GM12801 (cell line): Measurements from ENCODE around the gene COG5.

Experiments
- TF ChIP-seq, protein P1 (sequence below): IDR thresholded peaks from one replicate; pipeline ENCODE4 v1.5.1; 2011; ENCODE audit warnings: control low read depth; ENCODE audit not compliant: insufficient read length; ENCODE audit errors: extremely low read depth

The COG5 gene

DNA sequence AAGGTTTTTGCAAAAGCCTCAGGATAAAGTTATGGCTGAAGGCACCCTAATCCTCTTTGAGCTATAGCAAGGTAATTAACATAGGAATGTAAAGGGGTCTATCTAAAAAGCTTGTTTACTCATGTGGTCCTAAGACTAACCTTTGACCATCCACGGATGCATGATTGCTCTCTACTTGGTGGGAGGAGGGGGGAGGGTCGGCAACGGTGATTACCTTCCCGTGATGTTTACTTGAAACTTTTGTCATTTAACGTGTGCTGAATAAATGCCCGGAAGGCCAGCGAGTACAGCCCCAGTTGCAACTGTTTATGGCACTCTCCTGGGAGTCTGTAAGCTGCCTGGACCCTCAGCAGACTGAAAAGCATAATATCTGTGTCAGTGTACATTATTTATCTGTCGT is 172.8 kb downstream of the COG5 start:
- TF ChIP-seq, protein P1, sequence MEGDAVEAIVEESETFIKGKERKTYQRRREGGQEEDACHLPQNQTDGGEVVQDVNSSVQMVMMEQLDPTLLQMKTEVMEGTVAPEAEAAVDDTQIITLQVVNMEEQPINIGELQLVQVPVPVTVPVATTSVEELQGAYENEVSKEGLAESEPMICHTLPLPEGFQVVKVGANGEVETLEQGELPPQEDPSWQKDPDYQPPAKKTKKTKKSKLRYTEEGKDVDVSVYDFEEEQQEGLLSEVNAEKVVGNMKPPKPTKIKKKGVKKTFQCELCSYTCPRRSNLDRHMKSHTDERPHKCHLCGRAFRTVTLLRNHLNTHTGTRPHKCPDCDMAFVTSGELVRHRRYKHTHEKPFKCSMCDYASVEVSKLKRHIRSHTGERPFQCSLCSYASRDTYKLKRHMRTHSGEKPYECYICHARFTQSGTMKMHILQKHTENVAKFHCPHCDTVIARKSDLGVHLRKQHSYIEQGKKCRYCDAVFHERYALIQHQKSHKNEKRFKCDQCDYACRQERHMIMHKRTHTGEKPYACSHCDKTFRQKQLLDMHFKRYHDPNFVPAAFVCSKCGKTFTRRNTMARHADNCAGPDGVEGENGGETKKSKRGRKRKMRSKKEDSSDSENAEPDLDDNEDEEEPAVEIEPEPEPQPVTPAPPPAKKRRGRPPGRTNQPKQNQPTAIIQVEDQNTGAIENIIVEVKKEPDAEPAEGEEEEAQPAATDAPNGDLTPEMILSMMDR, result no peak

DNA sequence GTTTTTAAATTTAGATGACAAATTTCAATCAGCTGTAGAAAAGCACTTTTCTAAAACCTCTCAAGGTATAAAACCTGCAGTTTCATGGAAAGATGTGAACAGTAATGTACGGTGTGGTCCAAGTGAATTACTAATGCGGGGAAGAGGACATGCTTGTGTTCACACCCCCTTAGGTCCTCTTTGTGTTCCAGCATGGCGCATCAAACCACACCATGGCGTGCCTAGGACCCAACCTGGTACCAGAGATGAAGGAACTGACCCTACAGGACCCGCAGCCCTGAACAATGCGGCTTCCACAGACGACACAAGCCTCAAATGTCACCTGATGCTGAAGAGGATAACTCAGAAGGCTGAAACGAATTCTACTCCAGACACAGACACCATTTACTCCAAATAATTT is 175.1 kb downstream of the COG5 start:
- TF ChIP-seq, protein P1, result no peak

DNA sequence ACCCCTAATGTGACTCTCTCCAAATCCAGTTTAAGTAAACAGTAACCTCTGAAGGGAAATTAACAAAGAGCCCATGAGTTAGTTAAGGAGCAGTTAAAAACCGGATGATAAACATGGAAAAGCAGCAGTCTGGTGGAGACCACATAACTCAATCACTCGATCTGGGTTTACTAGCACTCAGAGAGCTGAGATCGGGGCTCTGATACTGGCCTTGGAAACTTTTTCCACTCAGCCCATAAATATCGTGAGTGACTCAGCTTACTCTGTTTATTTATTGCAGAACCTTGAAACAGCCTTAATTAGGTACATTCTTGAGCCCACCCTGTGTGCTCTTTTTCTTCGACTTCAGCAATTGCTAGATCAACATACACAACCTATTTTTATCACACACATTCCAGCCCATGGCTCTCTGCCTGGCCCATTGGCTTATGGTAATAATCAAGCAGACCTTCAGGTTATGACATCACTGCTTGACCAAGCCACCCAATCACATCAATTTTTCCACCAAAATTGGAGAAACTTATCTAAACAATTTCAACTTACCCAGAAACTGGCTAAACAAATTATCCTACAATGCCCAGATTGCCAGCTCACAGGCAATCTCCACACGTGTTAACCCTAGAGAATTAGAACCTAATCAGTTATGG is 176.0 kb downstream of the COG5 start:
- TF ChIP-seq, protein P1, result no peak

DNA sequence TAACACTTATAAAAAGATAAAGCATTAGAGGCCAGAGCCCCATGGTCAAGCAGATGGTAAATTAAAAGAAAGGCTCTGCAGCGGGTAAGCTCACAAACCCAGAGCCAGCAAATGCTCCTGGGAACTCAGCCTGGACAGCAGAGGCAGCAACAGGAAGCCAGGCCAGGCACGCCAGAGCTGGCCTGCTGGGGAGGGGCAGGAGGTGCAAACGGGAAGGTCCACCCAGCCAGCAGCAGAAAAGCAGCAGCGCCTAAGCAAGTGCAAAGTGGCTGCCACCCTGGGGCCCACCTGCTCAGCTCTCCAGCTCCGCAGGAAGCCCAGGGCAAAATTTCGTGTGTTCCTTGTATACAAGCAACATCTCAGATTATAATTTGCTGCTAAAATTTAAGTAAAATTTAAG is 176.6 kb downstream of the COG5 start:
- TF ChIP-seq, protein P1, result no peak

DNA sequence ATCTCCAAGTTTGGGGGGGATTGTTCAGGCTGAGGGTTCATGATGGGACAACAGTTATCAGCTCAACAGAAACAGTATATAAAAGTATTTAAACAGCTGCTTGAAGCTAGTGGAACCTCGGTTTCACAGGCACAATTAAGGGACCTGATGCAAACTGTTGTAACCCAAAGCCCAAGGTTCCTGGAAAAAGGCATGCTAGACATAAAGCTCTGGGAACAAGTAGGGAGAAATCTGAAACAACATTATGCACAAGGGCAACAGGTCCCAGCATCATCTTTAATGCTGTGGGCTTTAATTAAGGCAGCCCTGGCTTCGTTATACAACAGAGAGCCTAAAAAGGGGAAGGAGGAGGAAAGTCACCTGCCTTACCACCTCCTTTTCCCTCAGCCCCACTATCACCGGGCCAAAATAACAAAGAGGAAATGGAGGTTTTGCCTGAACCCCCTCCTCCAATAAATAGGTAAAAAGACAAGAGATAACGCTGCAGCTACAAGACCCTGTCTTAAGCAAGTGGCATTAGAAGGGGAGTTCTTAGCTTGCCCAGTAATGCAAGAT is 177.1 kb downstream of the COG5 start:
- TF ChIP-seq, protein P1, result no peak

DNA sequence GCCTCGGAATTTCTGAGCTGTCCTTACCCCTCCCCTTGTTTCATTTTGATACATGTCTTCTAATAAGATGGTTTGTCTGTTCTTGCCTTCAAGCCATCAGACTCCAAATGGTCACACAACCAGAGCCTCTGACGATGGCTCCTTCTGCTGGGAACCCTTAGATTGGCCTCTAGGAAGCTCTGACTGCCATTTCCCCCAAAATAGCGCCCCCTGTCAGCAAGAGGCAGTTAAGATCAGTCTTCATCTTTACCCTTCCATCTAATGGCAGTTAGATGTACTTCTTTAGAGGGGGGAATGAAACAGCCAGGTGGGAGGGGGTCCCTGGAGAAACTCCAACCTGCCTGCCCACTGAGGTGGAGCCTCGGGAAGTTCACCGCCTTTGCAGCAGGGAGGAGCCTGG is 179.7 kb downstream of the COG5 start:
- TF ChIP-seq, protein P1, result no peak

DNA sequence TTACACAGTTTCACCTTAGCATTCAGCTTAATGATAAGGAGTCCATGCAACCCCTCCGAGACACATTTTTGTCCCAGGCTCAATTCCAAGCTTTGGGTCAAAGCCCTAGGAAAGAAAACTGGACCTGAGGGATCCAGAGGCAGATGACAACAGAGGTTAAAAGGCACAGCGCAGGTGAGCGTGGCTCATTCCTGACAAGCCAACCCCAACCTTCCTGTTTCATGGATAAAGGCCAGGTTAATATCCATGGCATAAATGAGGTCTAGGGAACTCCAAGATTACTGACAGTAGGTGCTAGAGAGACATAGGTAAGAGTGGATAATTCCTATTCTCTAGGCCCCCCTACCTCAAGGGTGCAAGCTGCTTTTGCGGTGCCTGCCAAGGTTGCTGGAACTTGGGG is 180.5 kb downstream of the COG5 start:
- TF ChIP-seq, protein P1, result no peak
